Activated naive CD8-positive, alpha-beta T cell treated with anti-CD3 and anti-CD28 coated beads, Interleukin-2, amount 10 ng/mL, durations not matched to agents 7 days and 5 days (primary cell): ENCODE measurements around the gene TDRD12. TPM values are rescaled to one million over a fixed set of nuclear protein-coding genes. Genes with fewer than 3 reads are reported as not detected.
A peak's percentile ranks its signal among the peaks of the same experiment; 100 is the strongest.

Experiments used
- ATAC-seq: fragments of 150-1000 bp; cut with Tn5 transposase; one replicate; pipeline ENCODE4 v1.10.0; 2021; ENCODE audit warnings: low read depth, moderate library complexity
- POLR2A ChIA-PET: fragments of 350-600 bp; sonication (Branson Sonifier 250); formaldehyde crosslinking; loops from one replicate; lab custom pipeline; 2021; ENCODE audit warnings: antibody characterized with exemption; lab: Charles Lee
- DNase-seq: peaks from one replicate; pipeline ENCODE4 v3.0.0; 2021
- H3K27ac Mint-ChIP-seq: one replicate; pipeline ENCODE4 v1.8.0; 2022; ENCODE audit warnings: mild to moderate bottlenecking, mixed read lengths
- H3K27me3 Mint-ChIP-seq: one replicate; pipeline ENCODE4 v1.8.0; 2022; ENCODE audit warnings: mild to moderate bottlenecking, moderate library complexity, mixed read lengths
- H3K36me3 Mint-ChIP-seq: one replicate; pipeline ENCODE4 v1.8.0; 2021; ENCODE audit warnings: mild to moderate bottlenecking, mixed read lengths
- H3K4me1 Mint-ChIP-seq: one replicate; pipeline ENCODE4 v1.8.0; 2021; ENCODE audit warnings: mixed read lengths
- H3K4me3 Mint-ChIP-seq: one replicate; pipeline ENCODE4 v1.8.0; 2022; ENCODE audit warnings: mild to moderate bottlenecking, moderate library complexity, mixed read lengths
- H3K9me3 Mint-ChIP-seq: one replicate; pipeline ENCODE4 v1.8.0; 2021; ENCODE audit warnings: mixed read lengths
- total RNA-seq, 2 experiments: library from RNA; stranded (reverse); gene quantifications; one replicate each; pipeline ENCODE4 v1.2.3, GENCODE V29; 2021

The TDRD12 gene
- total RNA-seq, 2 experiments from 2014 or later = 0.26 to 0.42 TPM

DNA sequence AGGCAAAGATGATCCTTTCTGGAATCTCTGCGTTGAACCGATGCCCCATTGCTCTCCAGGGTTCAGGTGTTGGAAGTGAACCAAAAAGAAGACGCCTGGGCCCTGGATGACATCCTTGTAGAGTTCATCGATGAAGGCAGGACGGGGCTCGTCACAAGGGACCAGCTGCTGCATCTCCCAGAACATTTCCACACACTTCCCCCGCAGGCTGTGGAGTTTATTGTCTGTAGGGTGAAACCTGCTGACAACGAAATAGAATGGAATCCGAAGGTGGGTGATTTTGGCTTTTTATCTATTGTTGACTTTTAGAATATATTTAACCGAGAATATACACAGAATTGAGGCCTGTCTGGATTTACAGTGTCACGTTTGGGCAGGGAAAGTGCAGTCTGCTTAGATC lies 91.6 kb downstream of the TDRD12 start:
- POLR2A ChIA-PET = no interaction called here
- H3K4me1 Mint-ChIP-seq = peaks cover 12% of the 10 kb centered on the region
- H3K4me3 Mint-ChIP-seq = no peak overlapping the region
- H3K36me3 Mint-ChIP-seq = peaks cover 2% of the 10 kb centered on the region
- no peaks in the 10 kb centered on the region for H3K9me3 Mint-ChIP-seq
- ATAC-seq (no peak), DNase-seq (no peak)
- no peak overlapping the region for H3K27ac Mint-ChIP-seq
- H3K27me3 Mint-ChIP-seq = peaks cover 5% of the 10 kb centered on the region

DNA sequence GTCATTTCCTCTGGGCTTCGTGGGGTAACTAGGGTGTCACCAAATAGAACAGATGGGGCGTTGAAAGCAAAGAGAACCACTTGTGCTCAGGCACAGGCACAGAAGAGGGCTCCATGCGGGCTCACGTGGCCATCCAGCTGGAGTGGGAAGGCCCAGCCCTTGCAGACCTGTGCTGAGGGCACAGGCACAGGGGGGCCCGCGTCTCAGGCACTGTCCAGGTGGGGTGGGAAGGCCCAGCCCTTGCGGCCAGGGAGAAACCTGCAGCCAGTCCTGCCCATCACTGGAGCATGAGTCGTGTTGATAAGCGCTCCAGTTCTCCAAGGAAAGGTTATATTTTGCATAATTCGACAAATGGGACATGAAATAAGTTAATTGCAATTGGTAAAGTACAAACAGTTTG lies 92.5 kb downstream of the TDRD12 start:
- no peak overlapping the region for H3K27ac Mint-ChIP-seq
- no peaks in the 10 kb centered on the region for H3K9me3 Mint-ChIP-seq
- H3K36me3 Mint-ChIP-seq = peaks cover 2% of the 10 kb centered on the region
- POLR2A ChIA-PET = no interaction called here
- H3K4me3 Mint-ChIP-seq = no peak overlapping the region
- no peak for ATAC-seq
- peaks cover 12% of the 10 kb centered on the region for H3K4me1 Mint-ChIP-seq
- no peak for DNase-seq
- peaks cover 5% of the 10 kb centered on the region for H3K27me3 Mint-ChIP-seq

DNA sequence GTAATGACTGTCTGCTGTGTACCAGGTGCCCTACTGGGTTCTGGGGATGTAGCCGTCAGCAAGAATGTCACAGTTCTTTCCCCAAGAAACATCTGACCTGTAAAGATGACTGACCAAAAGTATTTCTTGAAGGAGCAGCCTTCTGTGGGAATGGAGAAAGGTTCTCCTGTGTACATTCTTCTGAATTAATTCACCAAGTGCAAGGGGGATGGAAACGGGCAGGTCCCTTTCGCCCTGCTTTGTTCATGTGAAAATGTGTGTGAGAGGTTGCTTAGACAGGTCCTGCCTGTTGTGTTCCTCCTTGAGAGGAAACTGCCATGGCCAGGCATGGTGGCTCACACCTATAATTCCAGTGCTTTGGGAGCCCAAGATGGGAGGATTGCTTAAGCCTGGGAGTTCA lies 93.0 kb downstream of the TDRD12 start:
- no peak overlapping the region for H3K4me3 Mint-ChIP-seq
- no peaks in the 10 kb centered on the region for H3K9me3 Mint-ChIP-seq
- no peak for DNase-seq
- H3K36me3 Mint-ChIP-seq = peaks cover 2% of the 10 kb centered on the region
- H3K27me3 Mint-ChIP-seq = peaks cover 5% of the 10 kb centered on the region
- peaks cover 12% of the 10 kb centered on the region for H3K4me1 Mint-ChIP-seq
- POLR2A ChIA-PET = no interaction called here
- ATAC-seq = no peak
- no peak overlapping the region for H3K27ac Mint-ChIP-seq

DNA sequence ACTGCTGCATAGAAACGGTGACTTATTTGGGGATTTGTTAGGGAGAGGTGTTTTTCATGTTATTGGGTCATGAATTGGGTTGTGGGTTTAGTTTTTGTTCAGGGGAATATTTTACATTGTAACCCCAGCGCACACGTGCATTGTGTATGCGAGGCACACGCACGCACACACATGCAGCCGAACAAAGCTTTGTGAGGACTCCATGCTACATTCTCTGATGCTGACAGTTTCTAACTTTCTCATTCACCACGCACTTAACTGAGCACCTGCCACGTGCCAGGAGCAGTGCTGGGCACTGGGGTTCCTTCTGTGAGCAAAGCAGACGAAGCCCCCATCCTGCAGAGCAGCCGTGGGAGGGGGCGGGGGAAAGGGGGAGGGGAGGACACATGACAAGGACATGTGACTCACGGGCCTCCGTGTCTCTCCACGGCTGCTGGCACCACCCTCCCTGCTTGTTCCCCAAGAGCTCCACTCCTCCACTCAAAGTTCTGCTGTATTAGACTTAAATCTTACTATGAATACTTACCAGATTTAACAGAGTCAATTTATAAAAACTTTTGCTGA lies 94.4 kb downstream of the TDRD12 start:
- Mint-ChIP-seq H3K4me3 (no peak overlapping the region), H3K36me3 (peaks cover 2% of the 10 kb centered on the region), H3K9me3 (no peaks in the 10 kb centered on the region), H3K4me1 (peaks cover 12% of the 10 kb centered on the region), H3K27ac (no peak overlapping the region), H3K27me3 (peaks cover 5% of the 10 kb centered on the region)
- ATAC-seq (no peak), DNase-seq (no peak)
- POLR2A ChIA-PET = no interaction called here

DNA sequence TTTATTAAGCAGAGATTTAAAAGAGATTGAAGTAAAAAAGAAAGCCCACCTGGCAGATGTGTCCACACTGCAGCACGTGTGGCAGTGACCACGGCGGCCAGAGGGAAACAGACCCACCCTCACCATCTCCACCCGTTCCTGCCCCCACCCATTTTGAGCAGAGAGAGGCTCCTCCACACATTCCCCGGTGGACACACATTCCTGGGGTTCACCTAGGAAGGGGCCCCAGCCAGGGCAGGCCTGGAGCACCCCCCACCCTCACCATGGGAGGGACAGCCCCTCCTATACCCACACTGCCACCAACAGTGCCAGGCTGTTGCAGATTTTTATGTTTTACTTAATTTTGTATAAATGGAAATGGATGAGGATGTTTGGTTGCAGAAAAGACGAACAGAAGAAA lies 95.1 kb downstream of the TDRD12 start:
- ATAC-seq = no peak
- H3K4me1 Mint-ChIP-seq = peaks cover 9% of the 10 kb centered on the region
- no peak overlapping the region for H3K4me3 Mint-ChIP-seq
- H3K9me3 Mint-ChIP-seq = no peaks in the 10 kb centered on the region
- no peaks in the 10 kb centered on the region for H3K27me3 Mint-ChIP-seq
- POLR2A ChIA-PET = no interaction called here
- H3K36me3 Mint-ChIP-seq = no peaks in the 10 kb centered on the region
- no peak overlapping the region for H3K27ac Mint-ChIP-seq
- no peak for DNase-seq

DNA sequence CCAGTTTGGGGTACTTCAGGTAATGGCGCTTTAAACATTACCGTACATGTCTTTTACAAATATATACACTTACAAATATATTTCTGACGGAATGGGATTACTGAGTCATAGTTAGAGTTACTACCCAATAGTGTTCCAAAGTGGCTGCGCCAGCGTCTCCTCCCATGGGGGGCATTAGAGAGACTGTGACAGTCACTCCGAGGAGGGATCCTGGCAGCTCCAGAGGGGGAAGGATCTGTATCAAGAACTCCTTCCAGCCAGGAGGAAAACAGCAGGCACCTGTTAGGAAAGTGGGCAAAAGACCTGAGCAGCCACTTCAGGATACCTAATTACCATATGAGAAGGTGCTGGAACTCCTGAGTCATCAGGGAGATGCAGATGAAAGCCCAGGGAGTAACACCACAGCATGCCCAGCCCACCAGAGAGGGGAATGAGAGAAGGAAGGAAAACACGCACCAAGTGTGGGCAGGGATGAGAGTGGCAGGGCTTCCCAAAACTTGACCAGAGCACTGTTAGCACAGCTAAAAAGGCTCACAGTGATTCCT lies 97.1 kb downstream of the TDRD12 start:
- ATAC-seq = no peak
- Mint-ChIP-seq H3K36me3 (no peaks in the 10 kb centered on the region), H3K27me3 (peaks cover 5% of the 10 kb centered on the region), H3K9me3 (no peaks in the 10 kb centered on the region), H3K4me1 (peaks cover 14% of the 10 kb centered on the region), H3K27ac (no peak overlapping the region), H3K4me3 (no peak overlapping the region)
- POLR2A ChIA-PET = no interaction called here
- no peak for DNase-seq

DNA sequence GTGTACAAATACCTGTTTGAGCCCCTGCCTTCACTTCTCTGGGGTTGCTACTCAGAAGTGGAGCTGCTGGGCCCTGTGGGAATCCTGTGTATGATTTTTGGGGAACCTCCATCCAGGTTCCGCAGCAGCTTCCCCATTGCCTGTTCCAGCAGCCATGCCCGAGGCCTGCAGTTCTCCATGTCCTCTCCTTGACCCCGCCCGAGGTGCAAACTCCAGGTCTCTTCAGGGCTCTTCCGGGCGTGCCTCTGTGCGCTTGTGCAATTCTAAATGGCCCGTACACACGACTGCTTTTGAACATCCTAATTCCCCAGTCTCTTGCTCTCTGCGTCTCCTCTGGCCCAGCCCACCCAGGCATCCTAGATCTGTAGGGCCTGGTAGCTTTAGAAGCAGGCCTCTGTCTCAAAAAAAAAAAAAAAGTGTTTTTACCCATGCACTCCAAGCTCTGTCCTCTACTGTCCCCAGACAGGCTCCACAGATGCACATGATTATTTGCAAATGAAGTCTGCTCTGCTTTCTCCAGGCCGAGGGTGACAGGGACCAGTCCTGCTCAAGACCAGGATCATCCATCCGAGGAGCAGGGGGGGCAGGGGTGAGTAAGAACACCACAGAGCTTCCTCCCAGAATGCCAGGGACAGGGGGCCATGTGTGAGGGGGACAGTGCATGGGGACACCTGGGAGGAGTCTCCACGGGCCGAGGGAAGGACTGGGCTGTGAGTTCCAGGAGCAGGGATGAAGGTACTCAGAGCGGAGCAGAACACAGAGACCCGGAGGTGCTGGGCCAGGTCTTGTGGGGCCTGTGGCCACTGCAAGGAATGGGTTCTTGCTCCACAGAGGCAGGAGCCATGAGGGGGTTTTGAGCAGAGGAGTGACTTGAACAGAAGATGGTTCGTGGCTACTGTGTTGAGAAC lies 98.3 kb downstream of the TDRD12 start:
- Mint-ChIP-seq H3K27ac (peak overlapping the region; percentile 3), H3K9me3 (no peaks in the 10 kb centered on the region), H3K36me3 (no peaks in the 10 kb centered on the region), H3K4me3 (no peak overlapping the region), H3K4me1 (peaks cover 14% of the 10 kb centered on the region), H3K27me3 (peaks cover 7% of the 10 kb centered on the region)
- POLR2A ChIA-PET = no interaction called here
- ATAC-seq (no peak), DNase-seq (no peak)

DNA sequence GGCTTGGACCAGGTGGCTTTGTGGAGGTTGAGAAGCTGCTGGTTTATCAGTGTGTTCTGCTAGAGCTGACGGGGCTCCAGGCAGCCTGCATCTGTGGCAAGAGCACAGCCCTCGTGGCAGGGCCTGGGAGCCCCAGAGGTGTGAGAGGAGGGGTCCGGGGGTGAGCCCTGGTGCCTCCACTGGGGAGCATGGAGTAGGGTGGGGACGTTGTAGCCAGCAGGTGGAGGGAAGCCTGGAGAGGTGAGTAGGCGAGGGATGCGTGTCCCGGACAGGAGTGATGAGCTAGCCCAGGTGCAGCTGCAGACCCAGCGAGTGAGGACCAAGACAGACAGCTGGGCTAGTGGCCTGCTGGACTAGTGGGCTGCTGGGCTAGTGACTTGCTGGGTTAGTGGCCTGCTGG lies 99.0 kb downstream of the TDRD12 start:
- POLR2A ChIA-PET = no interaction called here
- no peak for ATAC-seq
- H3K27ac Mint-ChIP-seq = peak overlapping the region; percentile 1
- H3K36me3 Mint-ChIP-seq = no peaks in the 10 kb centered on the region
- no peak for DNase-seq
- H3K27me3 Mint-ChIP-seq = peaks cover 10% of the 10 kb centered on the region
- H3K9me3 Mint-ChIP-seq = no peaks in the 10 kb centered on the region
- no peak overlapping the region for H3K4me3 Mint-ChIP-seq
- H3K4me1 Mint-ChIP-seq = peaks cover 14% of the 10 kb centered on the region

DNA sequence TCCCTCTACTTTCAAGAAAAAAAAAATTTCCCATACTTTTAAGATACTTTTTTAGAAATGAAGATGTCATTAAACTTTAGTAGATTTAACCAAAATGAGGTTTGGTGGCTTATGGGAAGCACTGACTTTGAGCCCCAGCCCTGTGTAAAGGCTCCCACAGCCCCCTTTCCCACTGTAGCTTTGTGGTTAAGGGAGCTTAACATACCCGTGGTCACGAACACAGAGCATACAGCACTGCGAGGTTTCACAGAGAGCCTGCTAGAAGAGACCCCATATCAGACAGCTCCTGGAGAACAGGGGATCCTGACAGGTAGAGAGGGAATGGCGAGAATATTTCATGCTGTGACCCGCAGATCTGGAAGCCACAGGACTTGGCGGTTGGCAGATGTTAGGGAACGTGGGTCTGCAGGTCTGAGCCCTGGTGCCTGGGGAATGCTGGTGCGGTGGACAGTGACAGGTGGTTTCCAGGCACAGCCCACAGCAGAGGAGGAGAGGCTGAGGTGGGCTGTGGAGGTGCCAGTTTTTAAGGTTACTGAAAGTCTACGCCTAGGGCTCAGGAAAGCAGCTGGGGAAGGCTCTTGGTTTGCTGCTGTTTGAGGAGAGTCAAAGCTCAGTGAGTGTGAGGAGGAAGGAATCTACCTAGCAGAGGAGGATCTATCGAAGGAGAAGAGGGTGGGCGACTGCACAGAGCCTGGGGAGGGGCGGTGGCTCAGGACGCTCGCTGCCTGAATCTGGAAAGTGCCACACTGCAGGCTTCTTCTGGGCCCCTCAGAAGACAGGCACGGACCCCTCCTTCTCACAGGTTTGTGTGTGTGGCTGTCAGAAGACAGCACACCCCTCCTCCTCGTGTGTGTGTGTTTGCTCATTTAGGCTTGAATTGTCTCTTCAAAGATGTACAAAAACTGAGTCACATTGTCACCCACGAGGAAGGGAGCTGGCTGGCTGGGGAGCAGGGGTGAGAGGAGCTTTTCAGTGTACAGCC lies 100.1 kb downstream of the TDRD12 start:
- H3K4me1 Mint-ChIP-seq = peaks cover 12% of the 10 kb centered on the region
- H3K4me3 Mint-ChIP-seq = peak overlapping the region; percentile 1
- POLR2A ChIA-PET = no interaction called here
- H3K27me3 Mint-ChIP-seq = peaks cover 10% of the 10 kb centered on the region
- H3K36me3 Mint-ChIP-seq = no peaks in the 10 kb centered on the region
- H3K9me3 Mint-ChIP-seq = no peaks in the 10 kb centered on the region
- ATAC-seq (peak; percentile 47), DNase-seq (no peak)
- H3K27ac Mint-ChIP-seq = peak overlapping the region; percentile 1

DNA sequence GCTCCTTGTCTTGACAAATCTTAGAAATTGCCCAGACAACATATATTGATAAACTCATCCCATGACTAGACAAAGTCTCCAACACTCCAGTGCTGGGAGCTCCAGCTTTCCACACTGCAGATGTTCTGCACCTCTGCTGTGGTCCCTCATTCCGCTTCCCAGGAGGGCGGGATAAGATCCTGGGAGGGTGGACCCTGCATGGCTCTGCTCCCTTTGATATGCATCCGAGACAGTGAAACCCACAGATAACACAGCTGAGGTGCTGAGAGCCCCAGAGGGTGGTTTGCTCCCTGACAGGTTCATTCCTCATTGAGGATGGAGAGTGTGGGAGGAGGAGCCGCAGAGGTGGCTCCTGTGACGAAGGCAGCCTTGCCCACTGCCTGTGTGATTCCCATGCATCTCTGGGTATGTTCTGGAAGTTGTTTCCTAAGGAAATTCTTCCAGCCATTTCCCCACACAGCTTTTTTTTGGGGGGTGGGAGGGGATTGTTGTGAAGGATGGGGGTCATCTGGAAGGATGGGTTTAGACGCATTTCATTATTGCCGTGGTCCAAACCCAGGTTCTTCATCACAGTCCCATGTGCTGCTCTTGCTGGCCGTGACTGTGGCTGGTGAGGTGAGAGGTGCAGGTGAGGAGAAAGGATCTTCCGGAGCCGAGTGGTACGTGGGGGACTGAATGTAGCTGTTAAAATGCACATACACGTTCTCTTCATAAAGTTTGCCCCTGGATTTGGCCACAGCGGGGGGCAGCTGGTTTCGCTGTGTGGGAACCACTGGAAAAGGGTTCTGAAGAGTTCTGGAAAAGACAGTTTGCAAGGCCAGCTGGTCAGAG lies 103.6 kb downstream of the TDRD12 start:
- Mint-ChIP-seq H3K27me3 (peaks cover 18% of the 10 kb centered on the region), H3K4me1 (peaks cover 12% of the 10 kb centered on the region), H3K27ac (no peak overlapping the region), H3K36me3 (no peaks in the 10 kb centered on the region), H3K4me3 (no peak overlapping the region), H3K9me3 (no peaks in the 10 kb centered on the region)
- POLR2A ChIA-PET = no interaction called here
- DNase-seq (no peak), ATAC-seq (no peak)

DNA sequence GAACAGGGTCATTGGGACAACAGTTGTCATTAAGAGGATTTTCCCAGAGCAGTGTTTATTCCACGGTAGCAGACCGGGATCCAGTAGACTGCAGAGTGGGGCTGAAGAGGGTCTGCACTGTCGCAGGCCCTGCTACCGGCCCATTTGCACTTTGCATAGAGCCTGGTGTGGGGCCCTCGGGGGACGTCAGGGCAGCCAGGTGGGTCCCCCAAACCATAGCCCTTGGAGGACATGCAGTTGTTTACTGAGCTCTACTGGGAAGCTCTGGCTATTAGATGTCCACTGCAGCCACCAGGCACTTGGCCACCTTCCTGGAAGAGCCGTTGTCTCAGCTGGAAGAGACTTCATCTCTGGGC lies 104.2 kb downstream of the TDRD12 start:
- peaks cover 19% of the 10 kb centered on the region for H3K27me3 Mint-ChIP-seq
- H3K9me3 Mint-ChIP-seq = no peaks in the 10 kb centered on the region
- ATAC-seq = no peak
- no peak for DNase-seq
- H3K36me3 Mint-ChIP-seq = no peaks in the 10 kb centered on the region
- no peak overlapping the region for H3K4me3 Mint-ChIP-seq
- peaks cover 12% of the 10 kb centered on the region for H3K4me1 Mint-ChIP-seq
- POLR2A ChIA-PET = no interaction called here
- H3K27ac Mint-ChIP-seq = no peak overlapping the region

DNA sequence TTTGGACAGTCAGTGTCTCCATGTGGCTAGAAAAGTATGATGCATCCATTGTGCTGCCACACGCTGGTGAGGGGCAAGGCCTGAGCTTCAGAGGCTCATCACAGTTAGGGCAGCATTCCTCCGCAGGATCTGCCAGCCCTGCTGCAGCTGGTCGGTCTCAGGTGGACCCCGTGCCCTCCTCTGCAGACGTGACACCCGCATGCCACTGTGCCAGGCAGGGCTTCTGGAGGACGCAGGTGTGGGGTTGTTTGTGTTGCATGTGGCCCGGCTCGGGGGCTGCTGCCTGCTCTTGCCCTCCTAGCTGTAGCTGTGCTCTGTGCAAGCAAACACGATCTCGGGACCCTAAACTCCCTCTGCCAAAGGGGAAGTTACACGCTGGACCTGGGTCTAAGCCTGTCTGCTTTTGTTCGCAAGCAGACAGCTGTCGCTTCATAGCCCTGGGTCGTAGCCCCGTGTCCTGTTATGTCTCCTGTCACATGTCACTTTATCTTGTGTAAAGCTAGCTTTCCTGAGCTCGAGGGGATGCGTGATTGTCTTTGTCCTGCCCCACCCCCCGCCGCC lies 104.7 kb downstream of the TDRD12 start:
- Mint-ChIP-seq H3K27me3 (peaks cover 19% of the 10 kb centered on the region), H3K36me3 (no peaks in the 10 kb centered on the region), H3K4me1 (peaks cover 13% of the 10 kb centered on the region), H3K4me3 (no peak overlapping the region), H3K9me3 (no peaks in the 10 kb centered on the region), H3K27ac (no peak overlapping the region)
- DNase-seq (no peak), ATAC-seq (no peak)
- POLR2A ChIA-PET = no interaction called here
